Epithelial cell of prostate (primary cell): ENCODE results near the gene RALGAPA2.

ENCODE experiments used
- DNase-seq: peaks from one replicate; pipeline ENCODE4 v3.0.0-alpha.2; 2011; ENCODE audit warnings: low read depth, low spot score
- H3K27ac ChIP-seq: fragments of 450-650 bp; 2 replicates; pipeline ENCODE4 v1.5.1; 2017; ENCODE audit warnings: mild to moderate bottlenecking

The RALGAPA2 gene

DNA sequence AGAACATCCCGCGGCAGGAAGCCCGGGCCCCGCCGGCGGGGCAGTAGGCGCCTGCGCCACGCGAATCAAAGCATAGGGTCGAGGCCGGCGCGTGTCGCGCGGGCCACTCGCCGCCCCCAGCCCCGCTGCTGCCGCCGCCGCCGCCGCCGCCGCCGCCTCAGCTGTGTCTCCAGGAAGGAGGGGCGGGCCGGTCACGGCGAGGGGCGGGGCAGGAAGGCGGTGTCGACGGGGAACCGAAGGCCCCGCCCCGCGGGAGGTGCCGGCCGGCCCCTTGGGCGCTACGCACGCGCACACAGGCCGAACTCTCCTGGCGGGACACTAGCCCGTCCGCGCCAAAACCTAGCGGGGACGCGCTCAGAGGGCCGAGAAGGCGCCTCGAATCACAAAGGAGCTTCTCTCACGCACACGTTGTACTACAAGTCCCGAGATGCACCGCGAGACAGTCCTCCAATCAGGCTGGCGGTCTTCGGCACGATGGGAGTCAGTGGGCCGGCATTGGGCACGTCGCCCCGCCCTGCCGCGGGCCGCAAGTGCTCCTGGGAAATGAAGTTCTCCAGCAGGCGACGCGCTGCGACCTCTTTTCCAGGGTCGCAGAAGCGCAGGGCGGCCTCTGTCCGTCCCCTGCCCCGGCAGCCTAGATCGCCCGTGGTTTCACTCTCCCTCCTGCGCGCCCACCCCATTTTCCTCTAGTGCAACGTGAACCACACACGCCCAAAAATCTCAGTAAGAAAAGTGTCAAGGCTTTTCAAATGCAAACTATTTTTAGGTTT lies at the start of gene RALGAPA2:
TSS of gene RALGAPA2 (minus strand) at position 171 of the 770 bp plus-strand sequence. CDS start at position 7, 164 bp downstream.
- H3K27ac ChIP-seq, result peak within 1 kb of the TSS; percentile 74
- DNase-seq, result peak; percentile 93

GRCh38 chr20:20761301-20761700 lies 48.9 kb upstream of the RALGAPA2 start:
- no peak overlapping the region for H3K27ac ChIP-seq

GRCh38 chr20:20759132-20759531 lies 46.7 kb upstream of the RALGAPA2 start:
- no peak overlapping the region for H3K27ac ChIP-seq
- no peak for DNase-seq

More at GRCh38 chr20:20761301-20761700, 48.9 kb upstream of the RALGAPA2 start:
- no peak for DNase-seq

- no peak for DNase-seq
- H3K27ac ChIP-seq, result no peak overlapping the region
Measured at GRCh38 chr20:20755674-20756319, 43.4 kb upstream of the RALGAPA2 start.

- no peak overlapping the region for H3K27ac ChIP-seq
- DNase-seq, result no peak
Measured at GRCh38 chr20:20755231-20755630, 42.8 kb upstream of the RALGAPA2 start.

- DNase-seq, result no peak
- H3K27ac ChIP-seq, result no peak overlapping the region
Measured at GRCh38 chr20:20754714-20755113, 42.3 kb upstream of the RALGAPA2 start.

- DNase-seq, result no peak
Measured at GRCh38 chr20:20752712-20753111, 40.3 kb upstream of the RALGAPA2 start.

DNA sequence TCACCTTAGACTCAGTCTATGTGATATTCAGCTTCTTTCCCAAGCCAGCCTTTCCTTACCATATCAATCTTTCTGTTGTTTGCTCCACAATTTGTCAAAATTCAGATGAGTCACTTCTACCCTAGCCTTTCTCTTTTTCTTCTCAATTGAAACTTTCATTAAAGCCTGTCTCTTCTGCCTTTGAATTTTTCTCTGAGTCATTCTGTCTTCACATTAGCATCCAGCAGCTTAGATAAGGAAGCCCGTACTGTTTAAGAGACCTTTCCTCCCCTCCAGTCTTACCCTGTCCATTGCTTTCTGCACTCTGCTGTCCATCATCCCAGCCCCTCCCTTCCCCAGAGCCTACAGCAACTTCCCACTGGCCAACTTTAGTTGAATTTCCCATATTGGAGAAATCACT lies 34.9 kb upstream of the RALGAPA2 start:
- no peak for DNase-seq
- H3K27ac ChIP-seq, result no peak overlapping the region

More at GRCh38 chr20:20752712-20753111, 40.3 kb upstream of the RALGAPA2 start:
- no peak overlapping the region for H3K27ac ChIP-seq

DNA sequence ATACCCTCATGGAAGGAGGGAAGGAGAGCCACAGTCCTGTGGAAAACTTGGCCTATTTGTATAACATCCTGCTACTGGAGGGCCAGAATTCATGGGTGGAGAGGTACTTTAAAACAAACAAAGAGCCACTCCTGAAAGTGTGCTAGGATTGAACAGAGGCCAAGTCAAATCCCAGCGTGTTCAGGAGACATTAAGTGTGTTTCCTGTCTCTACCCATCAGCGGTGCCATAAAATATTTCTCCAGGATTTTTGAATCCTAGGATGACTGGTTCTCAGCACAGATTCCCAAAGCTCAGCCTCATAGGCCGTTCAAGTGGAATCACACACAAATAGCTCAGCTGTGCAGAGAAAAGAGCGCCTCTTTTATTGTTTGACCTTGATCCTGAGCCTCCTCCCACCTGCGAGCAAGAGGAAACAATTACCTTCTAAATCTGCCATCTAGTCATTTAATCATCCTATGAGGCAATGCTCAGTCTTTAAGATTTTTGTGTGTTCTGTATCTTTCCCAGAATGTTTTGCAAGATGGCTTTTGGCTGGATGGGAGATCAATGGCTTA lies 31.8 kb upstream of the RALGAPA2 start:
- no peak for DNase-seq
- no peak overlapping the region for H3K27ac ChIP-seq

- H3K27ac ChIP-seq, result no peak overlapping the region
- DNase-seq, result no peak
Measured at GRCh38 chr20:20743511-20744169, 31.2 kb upstream of the RALGAPA2 start.

GRCh38 chr20:20741087-20742045 lies 28.9 kb upstream of the RALGAPA2 start:
- no peak for DNase-seq
- H3K27ac ChIP-seq, result no peak overlapping the region

DNA sequence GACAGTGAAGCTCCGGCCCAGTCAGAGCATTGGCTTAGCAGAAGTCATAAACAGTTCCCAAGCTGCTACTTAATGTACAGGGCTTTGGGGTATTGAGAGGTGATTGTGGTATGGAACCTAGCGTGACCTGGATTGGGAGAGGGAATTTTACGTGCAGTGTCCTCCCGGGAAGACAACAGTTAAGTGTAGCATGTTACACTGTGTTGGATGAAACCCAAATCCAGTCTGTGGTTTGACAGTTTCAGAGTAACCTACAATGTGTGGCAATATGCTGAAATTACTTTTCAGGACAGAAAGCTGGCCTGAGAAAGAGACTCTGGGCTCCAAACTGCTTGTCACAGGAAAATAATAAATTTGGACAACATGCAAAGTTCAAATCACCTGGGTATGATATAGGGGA lies 28.1 kb upstream of the RALGAPA2 start:
- no peak for DNase-seq

GRCh38 chr20:20737158-20737557 lies 24.7 kb upstream of the RALGAPA2 start:
- H3K27ac ChIP-seq, result no peak overlapping the region
- DNase-seq, result no peak

More for the DNA sequence above, 28.1 kb upstream of the RALGAPA2 start:
- H3K27ac ChIP-seq, result no peak overlapping the region

DNA sequence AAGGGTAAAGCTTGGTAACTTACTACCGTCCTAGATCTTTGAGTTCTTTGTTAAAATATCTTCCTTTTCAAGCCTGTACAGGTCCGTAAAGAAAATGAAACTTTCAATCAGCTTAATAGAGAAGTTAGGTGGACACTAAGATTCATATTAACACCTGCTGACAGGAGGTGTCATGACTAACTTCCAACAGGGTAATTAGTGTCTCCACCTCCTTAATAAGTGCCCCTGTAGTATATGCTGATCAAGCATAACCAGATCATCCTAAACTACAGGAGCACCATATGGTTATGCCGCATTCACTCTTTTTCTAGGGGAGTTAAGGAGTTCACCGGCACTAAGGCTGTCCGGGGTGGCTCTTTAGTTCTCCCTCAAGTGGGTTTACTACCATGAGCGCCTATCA lies 23.9 kb upstream of the RALGAPA2 start:
- no peak overlapping the region for H3K27ac ChIP-seq
- DNase-seq, result no peak

- no peak overlapping the region for H3K27ac ChIP-seq
- no peak for DNase-seq
Measured at GRCh38 chr20:20734475-20734948, 22.1 kb upstream of the RALGAPA2 start.

GRCh38 chr20:20733943-20734342 lies 21.5 kb upstream of the RALGAPA2 start:
- DNase-seq, result no peak
- H3K27ac ChIP-seq, result no peak overlapping the region

DNA sequence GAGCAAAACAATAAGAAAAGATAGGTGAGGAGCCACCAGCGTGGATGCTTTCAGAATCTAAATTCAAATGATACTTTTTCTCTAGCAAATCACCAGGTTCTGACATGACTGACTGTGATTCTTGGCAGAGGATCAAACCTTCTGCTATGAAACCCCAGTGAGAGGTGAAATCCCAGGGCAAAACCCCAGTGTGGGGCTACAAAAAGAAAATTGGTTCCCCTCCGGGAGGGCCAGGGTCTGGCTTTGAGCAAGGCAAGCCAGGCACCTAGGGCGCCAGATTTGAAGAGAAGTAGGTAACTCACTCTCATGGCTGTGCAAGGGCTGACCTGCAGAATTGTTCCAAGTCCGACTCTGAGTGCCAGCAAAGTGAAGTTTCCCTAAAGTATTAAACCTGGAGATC lies 20.2 kb upstream of the RALGAPA2 start:
- no peak overlapping the region for H3K27ac ChIP-seq
- DNase-seq, result no peak

DNA sequence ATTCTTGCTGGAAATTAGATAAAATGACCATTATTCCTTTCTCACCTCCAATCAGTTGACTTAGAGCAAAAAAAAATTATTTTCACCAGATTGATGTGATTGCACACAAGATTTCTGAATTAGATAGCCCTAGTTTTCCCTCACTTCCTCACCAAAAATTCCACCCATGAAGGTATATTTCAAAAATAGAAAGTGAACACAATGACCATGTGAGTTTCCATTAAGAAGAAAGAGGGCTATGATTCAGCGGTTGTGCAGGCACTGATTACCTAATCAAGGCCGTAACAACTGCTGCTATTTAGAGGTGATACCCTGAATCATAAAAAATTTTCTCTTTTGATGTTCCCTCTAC lies 19.5 kb upstream of the RALGAPA2 start:
- DNase-seq, result peak; percentile 33
- H3K27ac ChIP-seq, result peak overlapping the region; percentile 27
